ENCODE measurements around the gene UBE2D3. TPM values are rescaled to one million over a fixed set of nuclear protein-coding genes. Genes with fewer than 3 reads are reported as not detected.

UBE2D3 gene
- total RNA-seq, 2 donors from 2014 or later: 403 to 450 TPM

GRCh38 chr4:102761296-102761701 is 66.1 kb downstream of the UBE2D3 start:
- Mint-ChIP-seq H3K27ac (peak overlapping the region; percentile 47), H3K9me3 (no peaks in the 10 kb centered on the region), H3K4me1 (peaks cover 29% of the 10 kb centered on the region), H3K27me3 (no peaks in the 10 kb centered on the region), H3K4me3 (peak overlapping the region; percentile 92), H3K36me3 (ENCODE audit: low read depth) (no peaks in the 10 kb centered on the region)
- ATAC-seq (replicated peaks): no peak

- peak within 1 kb of the TSS; percentile 58 for H3K27ac Mint-ChIP-seq
- no peaks in the 10 kb centered on the region for H3K9me3 Mint-ChIP-seq
- H3K4me3 Mint-ChIP-seq: peak within 1 kb of the TSS; percentile 92
- H3K4me1 Mint-ChIP-seq: peaks cover 29% of the 10 kb centered on the region
- ATAC-seq (replicated peaks): peak; percentile 97
- H3K36me3 Mint-ChIP-seq (ENCODE audit: low read depth): no peaks in the 10 kb centered on the region
- no peaks in the 10 kb centered on the region for H3K27me3 Mint-ChIP-seq
Measured at GRCh38 chr4:102760645-102761295, 66.6 kb downstream of the UBE2D3 start, which contains the start of gene MANBA. Gene MANBA (minus strand): TSS chr4:102760968. CDS start chr4:102760894, 74 bp downstream.

GRCh38 chr4:102759831-102760644 is 67.3 kb downstream of the UBE2D3 start:
- Mint-ChIP-seq H3K4me1 (peaks cover 29% of the 10 kb centered on the region), H3K27me3 (no peaks in the 10 kb centered on the region), H3K4me3 (peak overlapping the region; percentile 92), H3K36me3 (ENCODE audit: low read depth) (no peaks in the 10 kb centered on the region), H3K9me3 (no peaks in the 10 kb centered on the region), H3K27ac (peak overlapping the region; percentile 58)
- ATAC-seq (replicated peaks): peak; percentile 56

GRCh38 chr4:102758241-102759160 is 68.8 kb downstream of the UBE2D3 start:
- no peaks in the 10 kb centered on the region for H3K27me3 Mint-ChIP-seq
- no peak overlapping the region for H3K27ac Mint-ChIP-seq
- H3K4me1 Mint-ChIP-seq: peaks cover 29% of the 10 kb centered on the region
- no peaks in the 10 kb centered on the region for H3K9me3 Mint-ChIP-seq
- no peaks in the 10 kb centered on the region for H3K36me3 Mint-ChIP-seq (ENCODE audit: low read depth)
- ATAC-seq (replicated peaks): no peak
- H3K4me3 Mint-ChIP-seq: peak overlapping the region; percentile 92

- no peak for ATAC-seq (replicated peaks)
- no peaks in the 10 kb centered on the region for H3K27me3 Mint-ChIP-seq
- no peak overlapping the region for H3K27ac Mint-ChIP-seq
- peaks cover 29% of the 10 kb centered on the region for H3K4me1 Mint-ChIP-seq
- H3K4me3 Mint-ChIP-seq: no peak overlapping the region
- H3K9me3 Mint-ChIP-seq: no peaks in the 10 kb centered on the region
- no peaks in the 10 kb centered on the region for H3K36me3 Mint-ChIP-seq (ENCODE audit: low read depth)
Measured at GRCh38 chr4:102757681-102758080, 69.7 kb downstream of the UBE2D3 start.

GRCh38 chr4:102754044-102754443 is 73.3 kb downstream of the UBE2D3 start:
- no peaks in the 10 kb centered on the region for H3K36me3 Mint-ChIP-seq (ENCODE audit: low read depth)
- H3K9me3 Mint-ChIP-seq: no peaks in the 10 kb centered on the region
- H3K4me1 Mint-ChIP-seq: peaks cover 15% of the 10 kb centered on the region
- no peak overlapping the region for H3K27ac Mint-ChIP-seq
- no peak overlapping the region for H3K4me3 Mint-ChIP-seq
- H3K27me3 Mint-ChIP-seq: no peaks in the 10 kb centered on the region
- no peak for ATAC-seq (replicated peaks)

GRCh38 chr4:102751941-102752340 is 75.4 kb downstream of the UBE2D3 start:
- Mint-ChIP-seq H3K4me3 (no peak overlapping the region), H3K4me1 (no peaks in the 10 kb centered on the region), H3K27me3 (no peaks in the 10 kb centered on the region), H3K9me3 (no peaks in the 10 kb centered on the region), H3K27ac (no peak overlapping the region), H3K36me3 (ENCODE audit: low read depth) (no peaks in the 10 kb centered on the region)
- ATAC-seq (replicated peaks): no peak

Other genes starting within 250 kb of the UBE2D3 start
- 10 to 100 TPM in 1 of 2 donors, 1 to 10 TPM in 1; 10.0 to 13.6 TPM for gene MANBA, start 66.6 kb downstream of the UBE2D3 start, total RNA-seq
- gene CISD2, start 41.4 kb upstream of the UBE2D3 start, total RNA-seq: 10 to 100 TPM; 24.6 to 35.6 TPM
- gene SLC9B1, start 192.2 kb upstream of the UBE2D3 start, total RNA-seq: 1 to 10 TPM; 1.1 to 2.6 TPM
- gene SLC9B2, start 249.2 kb upstream of the UBE2D3 start, total RNA-seq: 10 to 100 TPM; 26.0 to 36.5 TPM